SK-N-SH treated with all-trans-retinoic acid at 6 μM for 48 hours (cell line): ENCODE data around the gene DUS4L.

Source experiments
- ATAC-seq: fragments of 200-7000 bp; cut with Tn5 transposase; 3 replicates; pipeline ENCODE4 v1.9.1; 2020; ENCODE audit warnings: mild to moderate bottlenecking, moderate library complexity
- ARNTL ChIP-seq: fragments of 450-650 bp; formaldehyde crosslinking; IDR thresholded peaks from 2 replicates; pipeline ENCODE4 v1.5.0; 2020; ENCODE audit warnings: low read depth, mild to moderate bottlenecking, moderate library complexity, borderline replicate concordance
- BACH2 ChIP-seq: fragments of 250-450 bp; sonication (Bioruptor Pico); IDR thresholded peaks from 2 replicates; pipeline ENCODE4 v1.9.0; 2021; ENCODE audit warnings: mild to moderate bottlenecking, borderline replicate concordance
- CSDC2 ChIP-seq: fragments of 250-450 bp; sonication (Bioruptor Pico); IDR thresholded peaks from 2 replicates; pipeline ENCODE4 v1.5.0; 2020; ENCODE audit warnings: mild to moderate bottlenecking, moderate library complexity
- CSRNP3 ChIP-seq: fragments of 250-450 bp; sonication (Bioruptor Pico); IDR thresholded peaks from 2 replicates; pipeline ENCODE4 v1.5.1; 2021; ENCODE audit warnings: mild to moderate bottlenecking, moderate library complexity
- ESRRG ChIP-seq: fragments of 250-450 bp; sonication (Bioruptor Pico); IDR thresholded peaks from 2 replicates; pipeline ENCODE4 v1.6.1; 2021; ENCODE audit warnings: mild to moderate bottlenecking
- GLIS3 ChIP-seq: fragments of 250-450 bp; sonication (Bioruptor Pico); IDR thresholded peaks from 2 replicates; pipeline ENCODE4 v1.5.0; 2020; ENCODE audit warnings: mild to moderate bottlenecking, moderate library complexity
- ISL1 ChIP-seq: fragments of 250-450 bp; sonication (Bioruptor Pico); IDR thresholded peaks from 2 replicates; pipeline ENCODE4 v2.1.2; 2022; ENCODE audit warnings: mild to moderate bottlenecking, moderate library complexity
- OSR1 ChIP-seq: fragments of 250-450 bp; sonication (Bioruptor Pico); IDR thresholded peaks from 2 replicates; pipeline ENCODE4 v1.8.0; 2022; ENCODE audit warnings: moderate library complexity, mild to moderate bottlenecking, inconsistent platforms
- PATZ1 ChIP-seq: fragments of 250-450 bp; sonication (Bioruptor Pico); IDR thresholded peaks from 2 replicates; pipeline ENCODE4 v1.8.0; 2020; ENCODE audit warnings: mild to moderate bottlenecking, moderate library complexity, borderline replicate concordance
- PPARA ChIP-seq: fragments of 250-450 bp; sonication (Bioruptor Pico); IDR thresholded peaks from 2 replicates; pipeline ENCODE4 v1.5.0; 2020; ENCODE audit warnings: mild to moderate bottlenecking, borderline replicate concordance
- RARB ChIP-seq: fragments of 250-450 bp; sonication (Bioruptor Pico); IDR thresholded peaks from 2 replicates; pipeline ENCODE4 v1.8.0; 2021; ENCODE audit warnings: mild to moderate bottlenecking, moderate library complexity
- SNAI2 ChIP-seq: fragments of 250-450 bp; sonication (Bioruptor Pico); IDR thresholded peaks from 2 replicates; pipeline ENCODE4 v1.5.0; 2020; ENCODE audit warnings: mild to moderate bottlenecking, moderate library complexity
- TCF4 ChIP-seq: fragments of 250-450 bp; sonication (Bioruptor Pico); IDR thresholded peaks from 2 replicates; pipeline ENCODE4 v1.8.0; 2021; ENCODE audit warnings: mild to moderate bottlenecking, moderate library complexity, borderline replicate concordance
- TOX ChIP-seq: fragments of 250-450 bp; sonication (Bioruptor Pico); IDR thresholded peaks from 2 replicates; pipeline ENCODE4 v1.8.0; 2021; ENCODE audit warnings: mild to moderate bottlenecking, moderate library complexity, borderline replicate concordance
- ZC3H10 ChIP-seq: fragments of 250-450 bp; sonication (Bioruptor Pico); IDR thresholded peaks from 2 replicates; pipeline ENCODE4 v1.5.1; 2021; ENCODE audit warnings: mild to moderate bottlenecking, moderate library complexity
- ZFP3 ChIP-seq: fragments of 250-450 bp; sonication (Bioruptor Pico); IDR thresholded peaks from 2 replicates; pipeline ENCODE4 v1.5.0; 2020; ENCODE audit warnings: mild to moderate bottlenecking, moderate library complexity
- ZFP30 ChIP-seq: fragments of 450-650 bp; formaldehyde crosslinking; IDR thresholded peaks from 2 replicates; pipeline ENCODE4 v1.5.0; 2022; ENCODE audit warnings: mild to moderate bottlenecking, moderate library complexity
- ZNF565 ChIP-seq: fragments of 450-650 bp; formaldehyde crosslinking; conservative IDR thresholded peaks from 2 replicates; pipeline ENCODE4 v1.5.0; 2020; ENCODE audit warnings: low read depth, mild to moderate bottlenecking, moderate library complexity
- ZNF70 ChIP-seq: fragments of 450-650 bp; formaldehyde crosslinking; IDR thresholded peaks from 2 replicates; pipeline ENCODE4 v1.5.0; 2020; ENCODE audit warnings: mild to moderate bottlenecking, moderate library complexity
- TF ChIP-seq, protein P1 (sequence below): fragments of 250-450 bp; sonication (Bioruptor Pico); IDR thresholded peaks from 2 replicates; pipeline ENCODE4 v1.5.1; 2020; ENCODE audit warnings: low read depth, mild to moderate bottlenecking, moderate library complexity
- TF ChIP-seq, protein P2 (sequence below): fragments of 250-450 bp; sonication (Bioruptor Pico); IDR thresholded peaks from 2 replicates; pipeline ENCODE4 v1.5.0; 2020; ENCODE audit warnings: mild to moderate bottlenecking, moderate library complexity
- TF ChIP-seq, protein P3 (sequence below): fragments of 250-450 bp; sonication (Bioruptor Pico); IDR thresholded peaks from 2 replicates; pipeline ENCODE4 v1.8.0; 2021; ENCODE audit warnings: low read depth, mild to moderate bottlenecking, moderate library complexity, borderline replicate concordance

Gene DUS4L

DNA sequence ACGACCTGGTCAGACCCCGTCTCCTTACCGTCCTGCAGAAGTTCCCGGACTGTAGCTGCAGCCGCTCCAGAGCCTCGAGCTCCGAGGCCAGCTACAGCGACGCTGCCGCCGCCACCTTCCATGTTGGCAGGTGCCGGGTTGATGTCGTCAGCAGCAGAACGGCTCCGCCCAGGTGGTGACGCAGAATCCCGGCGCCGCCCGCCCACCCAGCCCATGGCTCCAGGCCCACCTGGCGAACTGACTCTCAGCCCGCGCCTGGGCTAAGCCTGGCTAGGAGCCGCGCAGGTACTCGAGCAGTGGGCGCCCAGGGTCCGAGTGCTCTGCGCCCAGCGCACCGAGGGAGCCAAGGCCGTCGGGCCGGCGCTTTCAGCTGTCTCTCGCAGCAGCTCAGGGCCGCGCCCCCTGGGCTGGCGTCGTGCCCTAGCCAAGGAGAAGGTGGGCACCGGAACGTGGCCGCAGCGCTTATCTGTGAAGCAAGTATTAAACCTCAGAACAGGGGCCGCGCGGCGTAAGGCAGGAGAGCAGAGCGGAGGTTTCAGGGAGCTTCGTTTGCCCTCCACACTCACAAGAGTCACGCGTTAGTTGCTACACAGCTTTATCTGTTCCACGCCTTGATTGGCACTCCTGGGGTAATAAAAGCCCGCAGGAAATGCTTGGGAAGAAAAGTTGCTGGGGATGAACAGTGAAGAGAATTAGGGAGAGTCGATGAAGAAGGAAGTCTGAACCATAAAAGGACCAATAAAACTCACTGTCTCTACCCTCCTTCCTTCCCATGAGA is at the start of gene DUS4L, which contains the start of gene COG5:
Gene DUS4L, plus strand, starts transcription at position 197 of the 778 bp plus-strand sequence. CDS start 3,100 bp downstream, outside the sequence.
Gene COG5, minus strand, starts transcription at position 146 of the 778 bp plus-strand sequence. Its CDS starts 24 bp downstream, at position 122.
- peak; percentile 88 for ATAC-seq
- TF ChIP-seq CSDC2 (CRISPR knock-in tag): no peak
- TF ChIP-seq, protein P1, sequence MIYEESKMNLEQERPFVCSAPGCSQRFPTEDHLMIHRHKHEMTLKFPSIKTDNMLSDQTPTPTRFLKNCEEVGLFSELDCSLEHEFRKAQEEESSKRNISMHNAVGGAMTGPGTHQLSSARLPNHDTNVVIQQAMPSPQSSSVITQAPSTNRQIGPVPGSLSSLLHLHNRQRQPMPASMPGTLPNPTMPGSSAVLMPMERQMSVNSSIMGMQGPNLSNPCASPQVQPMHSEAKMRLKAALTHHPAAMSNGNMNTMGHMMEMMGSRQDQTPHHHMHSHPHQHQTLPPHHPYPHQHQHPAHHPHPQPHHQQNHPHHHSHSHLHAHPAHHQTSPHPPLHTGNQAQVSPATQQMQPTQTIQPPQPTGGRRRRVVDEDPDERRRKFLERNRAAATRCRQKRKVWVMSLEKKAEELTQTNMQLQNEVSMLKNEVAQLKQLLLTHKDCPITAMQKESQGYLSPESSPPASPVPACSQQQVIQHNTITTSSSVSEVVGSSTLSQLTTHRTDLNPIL (CRISPR knock-in tag): peak; percentile 33; the same call in 1 of the 2 replicates
- no peak for TF ChIP-seq ARNTL
- 0 out of 2 replicates have a peak, but pooled peaks have one; percentile 20 for TF ChIP-seq ESRRG (CRISPR knock-in tag)
- TF ChIP-seq, protein P2, sequence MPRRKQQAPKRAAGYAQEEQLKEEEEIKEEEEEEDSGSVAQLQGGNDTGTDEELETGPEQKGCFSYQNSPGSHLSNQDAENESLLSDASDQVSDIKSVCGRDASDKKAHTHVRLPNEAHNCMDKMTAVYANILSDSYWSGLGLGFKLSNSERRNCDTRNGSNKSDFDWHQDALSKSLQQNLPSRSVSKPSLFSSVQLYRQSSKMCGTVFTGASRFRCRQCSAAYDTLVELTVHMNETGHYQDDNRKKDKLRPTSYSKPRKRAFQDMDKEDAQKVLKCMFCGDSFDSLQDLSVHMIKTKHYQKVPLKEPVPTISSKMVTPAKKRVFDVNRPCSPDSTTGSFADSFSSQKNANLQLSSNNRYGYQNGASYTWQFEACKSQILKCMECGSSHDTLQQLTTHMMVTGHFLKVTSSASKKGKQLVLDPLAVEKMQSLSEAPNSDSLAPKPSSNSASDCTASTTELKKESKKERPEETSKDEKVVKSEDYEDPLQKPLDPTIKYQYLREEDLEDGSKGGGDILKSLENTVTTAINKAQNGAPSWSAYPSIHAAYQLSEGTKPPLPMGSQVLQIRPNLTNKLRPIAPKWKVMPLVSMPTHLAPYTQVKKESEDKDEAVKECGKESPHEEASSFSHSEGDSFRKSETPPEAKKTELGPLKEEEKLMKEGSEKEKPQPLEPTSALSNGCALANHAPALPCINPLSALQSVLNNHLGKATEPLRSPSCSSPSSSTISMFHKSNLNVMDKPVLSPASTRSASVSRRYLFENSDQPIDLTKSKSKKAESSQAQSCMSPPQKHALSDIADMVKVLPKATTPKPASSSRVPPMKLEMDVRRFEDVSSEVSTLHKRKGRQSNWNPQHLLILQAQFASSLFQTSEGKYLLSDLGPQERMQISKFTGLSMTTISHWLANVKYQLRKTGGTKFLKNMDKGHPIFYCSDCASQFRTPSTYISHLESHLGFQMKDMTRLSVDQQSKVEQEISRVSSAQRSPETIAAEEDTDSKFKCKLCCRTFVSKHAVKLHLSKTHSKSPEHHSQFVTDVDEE: peak; percentile 54; the same call in 1 of the 2 replicates
- TF ChIP-seq ZNF70 (CRISPR knock-in tag): no peak
- no peak for TF ChIP-seq ZFP30
- TF ChIP-seq ZFP3 (CRISPR knock-in tag): peak; percentile 44; the same call in 1 of the 2 replicates
- peak; percentile 62; the same call in 1 of the 2 replicates for TF ChIP-seq CSRNP3
- no peak for TF ChIP-seq RARB
- TF ChIP-seq, all 23 proteins: peak for 5

GRCh38 chr7:107526672-107527071 is 37.1 kb upstream of the DUS4L start:
- no peak for ATAC-seq
- TF ChIP-seq PATZ1 (CRISPR knock-in tag): no peak
- TF ChIP-seq TOX (CRISPR knock-in tag): no peak
- no peak for TF ChIP-seq CSDC2 (CRISPR knock-in tag)
- TF ChIP-seq SNAI2 (CRISPR knock-in tag): no peak
- TF ChIP-seq GLIS3: no peak
- TF ChIP-seq, protein P2: no peak
- TF ChIP-seq ARNTL: no peak
- TF ChIP-seq TCF4 (CRISPR knock-in tag): no peak
- TF ChIP-seq ISL1: no peak
- TF ChIP-seq, protein P1 (CRISPR knock-in tag): no peak
- no peak for TF ChIP-seq PPARA
- TF ChIP-seq ZFP3 (CRISPR knock-in tag): no peak
- TF ChIP-seq RARB: no peak
- no peak for TF ChIP-seq ZC3H10
- TF ChIP-seq BACH2 (CRISPR knock-in tag): no peak
- TF ChIP-seq ESRRG (CRISPR knock-in tag): no peak
- no peak for TF ChIP-seq OSR1 (CRISPR knock-in tag)
- TF ChIP-seq, protein P3, sequence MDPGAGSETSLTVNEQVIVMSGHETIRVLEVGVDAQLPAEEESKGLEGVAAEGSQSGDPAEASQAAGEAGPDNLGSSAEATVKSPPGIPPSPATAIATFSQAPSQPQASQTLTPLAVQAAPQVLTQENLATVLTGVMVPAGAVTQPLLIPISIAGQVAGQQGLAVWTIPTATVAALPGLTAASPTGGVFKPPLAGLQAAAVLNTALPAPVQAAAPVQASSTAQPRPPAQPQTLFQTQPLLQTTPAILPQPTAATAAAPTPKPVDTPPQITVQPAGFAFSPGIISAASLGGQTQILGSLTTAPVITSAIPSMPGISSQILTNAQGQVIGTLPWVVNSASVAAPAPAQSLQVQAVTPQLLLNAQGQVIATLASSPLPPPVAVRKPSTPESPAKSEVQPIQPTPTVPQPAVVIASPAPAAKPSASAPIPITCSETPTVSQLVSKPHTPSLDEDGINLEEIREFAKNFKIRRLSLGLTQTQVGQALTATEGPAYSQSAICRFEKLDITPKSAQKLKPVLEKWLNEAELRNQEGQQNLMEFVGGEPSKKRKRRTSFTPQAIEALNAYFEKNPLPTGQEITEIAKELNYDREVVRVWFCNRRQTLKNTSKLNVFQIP (CRISPR knock-in tag): no peak
- TF ChIP-seq ZNF565: no peak
